PC-3 (cell line): ENCODE results near the gene TFAM.

Experiments used
- CTCF ChIP-seq: fragments of 300-600 bp; sonication (generic); conservative IDR thresholded peaks from 2 replicates; pipeline ENCODE4 v1.5.1; 2017; ENCODE audit warnings: antibody characterized with exemption, low read depth, mild to moderate bottlenecking, low read length
- EZH2 ChIP-seq: fragments of 300-600 bp; sonication (generic); IDR thresholded peaks from one replicate; pipeline ENCODE4 v1.6.1; 2017; ENCODE audit warnings: antibody characterized with exemption, mild to moderate bottlenecking, low read length; ENCODE audit not compliant: unreplicated experiment

GRCh38 chr10:58435297-58435985 lies 50.2 kb downstream of the TFAM start:
- TF ChIP-seq CTCF (peak; percentile 48), EZH2 (no peak)
